ENCODE measurements around the gene C3orf80. TPM values are rescaled to one million over a fixed set of nuclear protein-coding genes. Genes with fewer than 3 reads are reported as not detected.
A peak's percentile ranks its signal among the peaks of the same experiment; 100 is the strongest.
"Not testable (repeated sequence)": the region's sequence is repeated elsewhere in the genome, so short reads cannot be mapped to it uniquely, and the experiment has no call there.

Gene C3orf80
- total RNA-seq, result not detected

DNA sequence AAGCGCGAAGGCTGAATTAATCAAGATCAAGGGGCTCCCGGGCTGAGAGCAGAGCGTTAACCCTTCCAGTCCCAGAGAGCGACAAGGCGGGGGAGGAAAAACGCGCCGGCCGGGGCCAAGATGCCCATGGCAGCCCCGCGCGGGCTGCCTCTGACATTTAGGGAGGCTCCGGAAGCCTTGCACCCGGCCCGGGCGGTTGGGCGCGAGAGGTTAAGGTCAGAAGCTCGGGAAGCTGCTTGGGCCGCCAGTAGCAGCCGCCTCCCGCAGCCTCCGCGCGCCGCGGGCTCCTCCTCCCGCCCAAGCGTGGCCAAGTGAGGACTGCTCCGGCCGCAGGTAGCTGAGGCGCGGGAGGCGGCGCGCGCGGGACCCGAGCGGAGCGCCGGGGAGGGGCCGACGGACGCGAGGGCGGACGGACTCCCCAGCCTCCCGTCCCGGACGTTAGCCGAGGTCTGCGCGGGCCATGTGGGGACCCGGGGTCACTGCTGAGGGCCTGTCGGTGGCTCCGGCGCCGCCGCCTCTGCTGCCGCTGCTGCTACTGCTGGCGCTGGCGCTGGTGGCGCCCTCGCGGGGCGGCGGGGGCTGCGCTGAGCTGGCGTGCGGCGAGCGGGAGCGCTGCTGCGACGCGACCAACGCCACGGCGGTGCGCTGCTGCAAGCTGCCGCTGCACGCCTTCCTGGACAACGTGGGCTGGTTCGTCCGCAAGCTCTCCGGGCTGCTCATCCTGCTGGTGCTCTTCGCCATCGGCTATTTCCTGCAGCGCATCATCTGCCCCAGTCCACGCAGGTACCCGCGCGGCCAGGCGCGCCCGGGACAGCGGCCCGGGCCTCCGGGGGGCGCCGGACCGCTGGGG, at the start of gene C3orf80:
TSS of gene C3orf80 (plus strand) at position 247 of the 850 bp plus-strand sequence. CDS start at position 461, 214 bp downstream.
- Histone ChIP-seq H3K36me3 (no peaks in the 10 kb centered on the region), H3K4me1 (peaks cover 30% of the 10 kb centered on the region), H3K27ac (no peak within 1 kb of the TSS), H3K27me3 (no peaks in the 10 kb centered on the region), H3K9me3 (no peaks in the 10 kb centered on the region), H3K4me3 (peak within 1 kb of the TSS; percentile 42 to 59)
- intact Hi-C loops (cut with DNase I), result loop anchor here (2.0 kb wide), 1 partner anchor 57 kb away; no protein-coding TSS in a partner anchor
- DNase-seq (ENCODE audit: extremely low spot score in 2 of 2), result no peak
- TF ChIP-seq POLR2AphosphoS5 (IDR thresholded peaks at IDR 0.05; ENCODE audit: insufficient read depth in 1 of 2, low read depth in 1 of 2) (no peak), POLR2A (IDR thresholded peaks at IDR 0.05) (no peak)
- TF ChIP-seq, protein P1, sequence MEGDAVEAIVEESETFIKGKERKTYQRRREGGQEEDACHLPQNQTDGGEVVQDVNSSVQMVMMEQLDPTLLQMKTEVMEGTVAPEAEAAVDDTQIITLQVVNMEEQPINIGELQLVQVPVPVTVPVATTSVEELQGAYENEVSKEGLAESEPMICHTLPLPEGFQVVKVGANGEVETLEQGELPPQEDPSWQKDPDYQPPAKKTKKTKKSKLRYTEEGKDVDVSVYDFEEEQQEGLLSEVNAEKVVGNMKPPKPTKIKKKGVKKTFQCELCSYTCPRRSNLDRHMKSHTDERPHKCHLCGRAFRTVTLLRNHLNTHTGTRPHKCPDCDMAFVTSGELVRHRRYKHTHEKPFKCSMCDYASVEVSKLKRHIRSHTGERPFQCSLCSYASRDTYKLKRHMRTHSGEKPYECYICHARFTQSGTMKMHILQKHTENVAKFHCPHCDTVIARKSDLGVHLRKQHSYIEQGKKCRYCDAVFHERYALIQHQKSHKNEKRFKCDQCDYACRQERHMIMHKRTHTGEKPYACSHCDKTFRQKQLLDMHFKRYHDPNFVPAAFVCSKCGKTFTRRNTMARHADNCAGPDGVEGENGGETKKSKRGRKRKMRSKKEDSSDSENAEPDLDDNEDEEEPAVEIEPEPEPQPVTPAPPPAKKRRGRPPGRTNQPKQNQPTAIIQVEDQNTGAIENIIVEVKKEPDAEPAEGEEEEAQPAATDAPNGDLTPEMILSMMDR (IDR thresholded peaks at IDR 0.05), result no peak

DNA sequence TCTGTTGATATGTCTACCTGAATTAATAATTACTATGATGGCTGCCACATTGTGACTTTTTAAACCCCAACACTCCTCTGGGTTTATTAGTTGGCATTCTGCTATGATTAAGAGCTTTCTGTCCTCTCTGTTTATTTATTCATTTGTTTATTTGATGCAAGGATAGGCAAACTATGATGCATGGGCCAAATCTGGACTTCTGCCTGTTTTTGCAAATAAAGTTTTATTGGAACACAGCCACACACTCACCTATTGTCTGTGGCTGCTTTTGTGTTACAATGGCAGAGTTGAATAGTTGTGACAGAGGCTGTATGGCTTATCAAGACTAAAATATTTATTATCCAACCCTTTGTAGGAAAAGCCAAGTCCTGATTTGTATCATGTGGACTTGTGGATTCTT, 48.3 kb upstream of the C3orf80 start:
- TF ChIP-seq POLR2A (IDR thresholded peaks at IDR 0.05) (no peak), POLR2AphosphoS5 (IDR thresholded peaks at IDR 0.05; ENCODE audit: insufficient read depth in 1 of 2, low read depth in 1 of 2) (no peak)
- TF ChIP-seq, protein P1 (IDR thresholded peaks at IDR 0.05), result no peak
- intact Hi-C loops (cut with DNase I), result no loop called here

DNA sequence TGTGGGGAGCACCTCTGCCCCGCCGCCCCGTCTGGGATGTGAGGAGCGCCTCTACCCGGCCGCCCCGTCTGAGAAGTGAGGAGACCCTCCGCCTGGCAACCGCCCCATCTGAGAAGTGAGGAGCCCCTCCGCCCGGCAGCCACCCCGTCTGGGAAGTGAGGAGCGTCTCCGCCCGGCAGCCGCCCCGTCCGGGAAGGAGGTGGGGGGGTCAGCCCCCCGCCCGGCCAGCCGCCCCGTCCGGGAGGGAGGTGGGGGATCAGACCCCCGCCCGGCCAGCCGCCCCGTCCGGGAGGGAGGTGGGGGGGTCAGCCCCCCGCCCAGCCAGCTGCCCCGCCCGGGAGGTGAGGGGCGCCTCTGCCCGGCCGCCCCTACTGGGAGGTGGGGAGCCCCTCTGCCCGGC, 46.6 kb upstream of the C3orf80 start:
- H3K4me1 ChIP-seq; intact Hi-C loops (cut with DNase I); H3K4me3 ChIP-seq; H3K9me3 ChIP-seq; DNase-seq (ENCODE audit: extremely low spot score in 2 of 2); H3K27me3 ChIP-seq; H3K27ac ChIP-seq; H3K36me3 ChIP-seq: not testable (repeated sequence)

More for the DNA sequence above, 48.3 kb upstream of the C3orf80 start:
- no peaks in the 10 kb centered on the region for H3K36me3 ChIP-seq
- H3K4me3 ChIP-seq, result no peak overlapping the region
- no peak overlapping the region for H3K27ac ChIP-seq
- H3K27me3 ChIP-seq, result no peaks in the 10 kb centered on the region
- no peaks in the 10 kb centered on the region for H3K4me1 ChIP-seq
- H3K9me3 ChIP-seq, result no peaks in the 10 kb centered on the region
- no peak for DNase-seq (ENCODE audit: extremely low spot score in 2 of 2)

DNA sequence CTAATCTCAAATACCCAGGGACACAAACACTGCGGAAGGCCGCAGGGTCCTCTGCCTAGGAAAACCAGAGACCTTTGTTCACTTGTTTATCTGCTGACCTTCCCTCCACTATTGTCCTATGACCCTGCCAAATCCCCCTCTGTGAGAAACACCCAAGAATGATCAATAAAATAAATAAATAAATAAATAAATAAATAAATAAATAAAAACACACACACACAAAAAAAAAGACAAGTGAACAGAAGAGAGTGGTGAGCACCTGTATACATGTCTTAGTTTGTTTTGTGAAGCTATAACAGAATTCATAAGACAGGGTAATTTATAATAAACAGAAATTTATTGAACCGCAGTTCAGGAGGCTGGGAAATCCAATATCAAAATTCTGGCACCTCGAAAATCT, 45.8 kb upstream of the C3orf80 start:
- H3K27me3 ChIP-seq; H3K9me3 ChIP-seq; H3K4me1 ChIP-seq; H3K4me3 ChIP-seq; H3K36me3 ChIP-seq; DNase-seq (ENCODE audit: extremely low spot score in 2 of 2); intact Hi-C loops (cut with DNase I); H3K27ac ChIP-seq: not testable (repeated sequence)

DNA sequence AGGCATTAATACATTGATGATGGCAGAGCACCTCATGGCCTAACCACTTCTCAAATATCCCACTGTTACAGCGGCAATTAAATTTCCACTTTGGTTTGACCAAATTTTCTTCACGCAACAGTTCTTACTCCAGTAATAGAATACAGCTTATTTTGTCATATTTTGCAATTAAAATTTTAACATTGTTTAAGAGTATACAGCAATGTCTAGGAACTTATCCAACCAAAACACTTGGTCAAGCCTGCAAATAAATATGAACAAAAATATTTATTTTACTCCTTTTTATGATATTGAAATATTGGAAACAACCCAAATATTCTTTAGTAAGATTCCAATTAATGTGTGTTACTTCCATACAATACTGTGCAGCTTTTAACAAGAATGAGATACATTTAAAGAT, 45.3 kb upstream of the C3orf80 start:
- TF ChIP-seq POLR2AphosphoS5 (IDR thresholded peaks at IDR 0.05; ENCODE audit: insufficient read depth in 1 of 2, low read depth in 1 of 2), result no peak
- no peak for TF ChIP-seq POLR2A (IDR thresholded peaks at IDR 0.05)
- TF ChIP-seq, protein P1 (IDR thresholded peaks at IDR 0.05), result no peak
- Histone ChIP-seq H3K9me3 (no peaks in the 10 kb centered on the region), H3K4me3 (no peak overlapping the region), H3K27ac (no peak overlapping the region), H3K27me3 (no peaks in the 10 kb centered on the region), H3K36me3 (no peaks in the 10 kb centered on the region), H3K4me1 (no peaks in the 10 kb centered on the region)
- no peak for DNase-seq (ENCODE audit: extremely low spot score in 2 of 2)
- intact Hi-C loops (cut with DNase I), result no loop called here

DNA sequence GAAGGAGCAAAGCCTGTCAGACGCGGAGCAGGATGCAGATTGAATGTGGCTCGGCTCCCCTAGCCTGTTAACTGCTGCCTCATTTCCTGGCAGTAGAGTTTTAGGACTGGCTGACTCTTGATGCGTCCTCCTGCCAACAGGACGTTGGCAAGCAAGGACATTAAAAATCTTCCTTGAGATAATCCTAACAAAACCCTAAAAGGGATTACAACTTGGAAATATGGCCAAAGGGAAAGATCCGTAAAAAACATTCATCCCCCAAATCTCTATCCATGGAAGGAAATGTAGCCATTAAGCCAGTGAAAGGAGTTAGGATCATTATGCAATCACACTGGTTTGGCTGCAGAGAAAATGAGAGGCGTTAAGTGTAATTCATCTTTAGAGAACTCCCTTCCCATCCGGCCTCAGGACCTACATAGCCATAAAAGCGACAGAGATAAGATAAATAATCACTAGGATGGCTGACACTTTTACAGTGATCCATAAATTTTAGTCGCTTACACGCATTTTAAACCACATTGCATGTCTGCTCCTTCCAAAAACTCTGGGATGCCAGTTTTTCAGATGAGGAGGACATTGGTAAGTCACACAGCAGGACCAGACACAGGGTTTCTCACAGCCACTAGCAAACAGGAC, 44.5 kb upstream of the C3orf80 start:
- H3K27ac ChIP-seq, result no peak overlapping the region

More for the DNA sequence above, 44.5 kb upstream of the C3orf80 start:
- no peak for DNase-seq (ENCODE audit: extremely low spot score in 2 of 2)
- intact Hi-C loops (cut with DNase I), result no loop called here
- no peaks in the 10 kb centered on the region for H3K36me3 ChIP-seq
- H3K9me3 ChIP-seq, result no peaks in the 10 kb centered on the region
- H3K4me3 ChIP-seq, result no peak overlapping the region
- H3K27me3 ChIP-seq, result no peaks in the 10 kb centered on the region
- no peaks in the 10 kb centered on the region for H3K4me1 ChIP-seq
- TF ChIP-seq POLR2AphosphoS5 (IDR thresholded peaks at IDR 0.05; ENCODE audit: insufficient read depth in 1 of 2, low read depth in 1 of 2) (no peak), POLR2A (IDR thresholded peaks at IDR 0.05) (no peak)
- TF ChIP-seq, protein P1 (IDR thresholded peaks at IDR 0.05), result no peak

Measured in vagina (tissue), 2 donors.